NCI-H2196 (cell line): Measurements from ENCODE around the gene SORCS2.

Experiments used
- DNase-seq: peaks from one replicate; lab custom pipeline; 2025; ENCODE audit not compliant: unreplicated experiment; lab: John Stamatoyannopoulos, UW

Gene SORCS2

GRCh38 chr4:7714738-7715137 lies 522.4 kb downstream of the SORCS2 start:
- no peak for DNase-seq

GRCh38 chr4:7715271-7716009 lies 523.1 kb downstream of the SORCS2 start:
- DNase-seq, result no peak

- DNase-seq, result no peak
Observed at GRCh38 chr4:7716010-7716721, 523.8 kb downstream of the SORCS2 start.

DNA sequence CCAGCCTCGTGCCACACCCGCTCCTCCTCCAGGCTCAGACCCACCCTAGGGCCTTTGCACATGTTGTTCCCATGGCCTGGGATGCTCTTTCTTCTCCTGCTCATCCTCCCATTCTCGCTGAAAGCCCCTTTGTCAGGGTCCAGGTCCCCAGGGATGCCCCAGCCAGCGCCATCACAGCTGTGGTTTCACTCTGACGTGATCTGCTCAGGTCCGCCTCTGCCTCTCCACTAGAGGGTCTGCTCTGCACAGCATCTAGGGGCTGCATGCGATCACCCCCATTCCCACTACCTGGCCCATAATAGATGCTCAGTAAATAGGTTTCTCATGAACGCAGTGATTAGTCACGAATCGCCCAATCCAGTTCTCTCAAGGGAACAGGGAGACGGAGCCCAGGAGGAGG lies 524.8 kb downstream of the SORCS2 start:
- DNase-seq, result no peak

DNA sequence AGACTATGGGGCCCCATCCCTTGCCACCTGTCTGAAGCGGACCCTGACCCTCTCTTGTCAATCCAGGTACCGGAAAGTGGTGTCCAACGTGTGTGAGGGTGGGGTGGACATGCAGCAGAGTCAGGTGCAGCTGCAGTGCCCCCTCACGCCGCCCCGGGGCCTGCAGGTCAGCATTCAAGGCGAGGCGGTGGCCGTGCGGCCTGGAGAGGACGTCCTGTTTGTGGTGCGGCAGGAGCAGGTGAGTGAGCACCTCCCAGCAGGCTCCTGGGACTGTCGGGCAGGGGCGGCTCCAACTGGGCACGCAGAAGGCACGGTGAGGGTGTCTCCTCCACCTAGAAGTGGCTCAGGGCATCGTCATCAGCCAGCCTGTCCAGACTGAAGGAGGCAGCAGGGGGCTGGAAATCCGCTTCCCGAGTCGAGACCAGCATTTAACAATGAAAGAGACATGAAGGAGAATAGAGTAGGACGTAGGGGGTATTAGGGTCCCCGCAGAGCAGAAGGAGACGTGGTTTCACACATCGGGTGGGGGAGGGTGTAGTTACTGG lies 525.7 kb downstream of the SORCS2 start:
- DNase-seq, result no peak

- DNase-seq, result peak; percentile 51
Observed at GRCh38 chr4:7719354-7720174, 527.2 kb downstream of the SORCS2 start.

GRCh38 chr4:7721984-7722551 lies 529.7 kb downstream of the SORCS2 start:
- no peak for DNase-seq

DNA sequence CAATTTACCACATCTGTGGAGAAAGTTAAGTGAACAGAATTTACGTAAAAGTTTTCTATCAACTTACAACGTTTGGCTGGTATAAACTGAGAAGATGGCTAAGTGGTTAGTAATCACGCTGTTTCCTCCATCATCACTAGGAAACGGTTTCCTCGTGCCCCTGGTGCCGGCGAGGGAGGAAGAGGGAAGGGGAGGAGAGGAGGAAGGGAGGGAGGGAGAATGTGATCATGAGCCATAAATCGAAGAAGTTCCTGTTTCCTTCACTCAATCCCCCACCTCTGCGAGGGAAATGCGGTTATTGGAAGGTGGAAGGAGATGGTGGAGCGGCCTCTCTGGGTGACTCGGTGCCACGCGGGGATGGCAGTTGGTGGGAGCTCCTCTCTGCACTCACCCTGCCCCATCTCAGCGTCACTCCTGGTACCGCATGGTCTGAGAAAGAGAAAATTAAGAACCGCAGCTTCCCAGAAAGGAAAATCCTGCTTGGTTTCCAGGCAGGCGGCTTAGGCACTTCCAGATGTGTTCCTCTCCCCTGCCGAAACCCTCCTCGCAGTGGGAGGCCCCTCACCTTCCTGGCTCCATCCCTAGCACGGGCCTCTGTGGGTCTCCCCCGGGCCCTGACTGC lies 530.5 kb downstream of the SORCS2 start:
- no peak for DNase-seq

GRCh38 chr4:7723625-7724024 lies 531.3 kb downstream of the SORCS2 start:
- DNase-seq, result no peak

GRCh38 chr4:7725951-7726350 lies 533.6 kb downstream of the SORCS2 start:
- DNase-seq, result no peak

GRCh38 chr4:7726665-7727413 lies 534.5 kb downstream of the SORCS2 start:
- DNase-seq, result no peak

DNA sequence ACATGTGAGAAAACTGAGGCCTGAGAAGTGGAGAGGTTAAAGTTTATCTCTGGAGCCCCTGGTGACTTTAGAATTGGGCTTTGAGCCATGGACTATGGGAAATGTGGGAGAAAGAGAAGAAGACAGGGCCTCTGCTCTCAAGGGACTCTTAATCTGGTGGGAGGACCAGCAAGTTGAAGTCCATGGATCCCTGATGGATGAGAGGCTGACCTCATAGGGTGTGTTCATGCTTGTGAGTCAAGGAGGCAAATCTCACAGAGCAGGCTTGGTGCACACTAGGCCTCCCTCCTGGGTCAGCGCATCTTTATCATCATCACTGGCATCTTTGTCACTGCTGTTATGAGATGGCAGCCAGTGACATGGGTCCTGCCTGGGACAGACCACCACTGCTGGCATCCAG lies 535.4 kb downstream of the SORCS2 start:
- DNase-seq, result no peak

- no peak for DNase-seq
Observed at GRCh38 chr4:7731437-7731836, 539.1 kb downstream of the SORCS2 start.

DNA sequence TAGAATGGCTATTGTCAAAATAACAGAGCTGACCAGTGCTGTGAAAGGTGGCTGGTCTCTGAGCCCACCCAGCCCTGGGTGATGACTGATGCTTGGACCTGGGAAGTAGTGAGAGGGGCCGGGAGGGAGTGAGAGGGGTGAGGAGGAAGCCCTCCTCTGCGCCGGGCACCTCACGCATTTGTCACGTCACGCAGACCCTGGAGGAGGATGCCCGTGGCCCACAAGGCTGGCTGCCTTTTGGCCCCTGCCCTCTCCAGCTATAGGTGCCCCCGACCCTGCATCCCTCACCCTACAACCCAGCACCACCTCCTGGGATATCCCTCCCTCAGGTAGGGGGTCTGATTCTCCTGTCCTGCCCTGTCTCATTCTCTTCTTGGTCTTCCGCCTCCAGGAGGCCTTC lies 539.9 kb downstream of the SORCS2 start:
- DNase-seq, result no peak

GRCh38 chr4:7733201-7733600 lies 540.9 kb downstream of the SORCS2 start:
- DNase-seq, result no peak

DNA sequence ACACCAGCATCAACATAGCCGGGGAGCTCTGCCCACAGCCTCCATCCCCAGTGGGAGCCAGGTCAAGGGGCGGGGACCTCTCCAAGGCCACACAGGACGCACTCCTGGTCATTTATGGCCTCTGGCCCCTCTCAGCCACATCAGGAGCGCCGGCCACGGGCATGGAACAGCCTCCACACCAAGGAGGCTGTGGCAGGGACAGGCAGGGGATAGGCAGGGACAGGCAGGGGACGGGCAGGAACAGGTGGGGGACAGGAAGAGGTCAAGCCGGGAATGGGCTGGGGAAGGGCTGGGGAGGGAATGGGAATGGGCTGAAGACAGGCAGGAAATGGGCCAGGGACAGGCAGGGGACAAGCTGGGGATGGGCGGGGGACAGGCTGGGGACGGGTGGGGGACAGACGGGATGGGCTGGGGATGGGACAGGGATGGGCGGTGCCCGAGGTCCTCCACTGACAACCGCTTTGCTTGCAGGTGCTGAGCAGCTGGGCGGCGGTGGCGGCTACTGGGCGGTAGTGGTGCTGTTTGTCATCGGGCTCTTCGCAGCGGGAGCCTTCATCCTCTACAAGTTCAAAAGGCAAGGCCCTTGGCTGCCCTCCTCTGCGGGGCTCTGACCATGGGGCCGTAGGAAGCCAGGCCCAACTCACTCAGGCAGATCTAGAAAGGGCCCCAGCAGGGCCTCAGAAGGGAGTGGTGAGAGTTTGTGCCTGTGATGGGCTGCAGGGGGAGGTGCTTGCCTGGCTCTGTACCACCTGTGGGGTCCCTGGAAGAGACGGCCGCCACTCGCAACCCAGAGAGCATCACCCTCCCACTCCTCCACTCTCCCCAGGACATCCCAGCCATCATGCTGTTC lies 541.7 kb downstream of the SORCS2 start:
- no peak for DNase-seq

DNA sequence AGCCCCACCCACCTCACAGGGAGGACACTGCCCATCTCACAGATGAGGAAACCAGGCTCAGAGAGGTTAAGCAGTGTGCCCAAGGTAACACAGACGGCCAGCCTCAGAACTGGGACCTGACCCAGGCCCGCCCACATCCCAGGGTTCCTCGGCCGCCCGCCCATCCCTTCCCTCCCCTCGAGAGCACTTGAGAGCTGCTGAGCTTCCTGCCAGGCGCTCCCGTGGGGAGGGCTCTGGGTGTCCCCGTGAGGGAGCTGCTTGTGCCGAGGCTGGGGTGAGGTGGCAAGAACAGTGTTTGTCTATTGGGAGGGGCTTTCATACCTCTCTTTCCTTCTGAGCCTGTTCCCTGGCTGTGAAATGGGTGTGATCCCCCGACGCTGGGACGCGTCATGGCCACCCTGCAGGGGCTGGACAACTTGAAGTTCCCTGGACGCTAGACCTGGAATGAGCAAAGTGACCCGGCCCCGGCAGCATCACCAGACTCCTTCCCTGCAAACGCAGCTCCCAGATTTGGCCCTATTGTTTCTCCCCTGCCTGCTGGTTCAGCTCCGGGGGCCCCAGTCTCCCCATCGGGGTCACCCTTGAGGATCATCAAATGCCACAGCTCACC lies 542.4 kb downstream of the SORCS2 start:
- DNase-seq, result no peak

GRCh38 chr4:7735395-7735794 lies 543.1 kb downstream of the SORCS2 start:
- no peak for DNase-seq

GRCh38 chr4:7735961-7736360 lies 543.6 kb downstream of the SORCS2 start:
- no peak for DNase-seq
